Measurements from ENCODE around the gene MFSD2A.

MFSD2A gene

GRCh38 chr1:39917825-39918224 lies 37.1 kb upstream of the MFSD2A start:
- no peak for DNase-seq (ENCODE audit: low spot score)
- no peak for TF ChIP-seq CTCF (IDR thresholded peaks at IDR 0.05; ENCODE audit: extremely low read depth, missing control alignments)

DNA sequence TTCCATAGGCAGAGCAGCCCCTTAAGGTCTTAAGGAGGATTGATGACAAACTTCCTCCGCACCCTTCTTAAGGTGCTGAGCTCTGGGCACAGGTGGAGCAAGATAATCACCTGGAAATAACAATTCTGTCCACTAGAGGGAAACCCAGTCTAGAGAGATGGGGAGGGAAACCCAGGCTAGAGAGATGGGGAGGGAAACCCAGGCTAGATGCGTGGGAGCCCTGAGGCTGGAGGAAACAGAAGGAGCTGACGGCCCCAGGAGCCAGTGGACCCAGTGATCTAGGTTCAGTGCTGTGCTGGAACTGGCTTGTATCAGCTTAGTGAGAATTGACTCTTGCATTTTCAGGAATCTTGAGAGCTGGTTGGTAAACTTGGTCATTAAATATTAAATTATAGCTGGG lies 35.4 kb upstream of the MFSD2A start:
- DNase-seq (ENCODE audit: low spot score), result peak; percentile 92

GRCh38 chr1:39922251-39922688 lies 32.7 kb upstream of the MFSD2A start:
- no peak for DNase-seq (ENCODE audit: low spot score)
- TF ChIP-seq CTCF (IDR thresholded peaks at IDR 0.05; ENCODE audit: extremely low read depth, missing control alignments), result no peak

More for the DNA sequence above, 35.4 kb upstream of the MFSD2A start:
- peak; percentile 56 for TF ChIP-seq CTCF (IDR thresholded peaks at IDR 0.05; ENCODE audit: extremely low read depth, missing control alignments)

DNA sequence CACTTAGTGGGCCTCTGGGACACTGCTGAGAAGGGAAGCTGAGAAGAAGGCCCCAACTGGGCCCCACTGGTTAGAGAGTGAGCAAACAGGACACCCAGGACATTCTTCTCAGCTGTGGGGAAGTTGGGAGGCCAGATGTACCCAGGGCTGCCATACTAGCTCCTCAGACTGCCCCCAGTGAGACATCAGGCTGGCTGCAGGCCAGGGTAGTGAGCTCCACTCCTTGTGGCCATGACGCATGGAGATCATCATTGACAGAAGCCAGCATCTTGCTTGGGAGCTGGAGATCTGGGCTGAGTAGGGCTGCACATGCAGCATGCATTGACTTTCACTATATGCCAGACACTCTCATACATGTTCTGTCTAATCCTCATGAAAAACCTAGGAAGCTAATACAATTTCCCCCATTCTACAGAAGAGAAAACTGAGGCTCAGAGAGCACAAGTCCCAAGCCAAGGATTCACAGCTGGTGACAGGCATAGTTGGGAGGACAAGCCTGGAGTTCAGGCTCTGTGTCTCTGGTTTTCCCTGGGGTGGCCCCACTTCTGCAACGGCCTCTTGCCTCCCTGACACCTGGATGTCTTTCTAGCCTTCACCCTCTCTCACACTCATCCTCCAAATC lies 29.1 kb upstream of the MFSD2A start:
- no peak for DNase-seq (ENCODE audit: low spot score)
- TF ChIP-seq CTCF (IDR thresholded peaks at IDR 0.05; ENCODE audit: extremely low read depth, missing control alignments), result no peak

DNA sequence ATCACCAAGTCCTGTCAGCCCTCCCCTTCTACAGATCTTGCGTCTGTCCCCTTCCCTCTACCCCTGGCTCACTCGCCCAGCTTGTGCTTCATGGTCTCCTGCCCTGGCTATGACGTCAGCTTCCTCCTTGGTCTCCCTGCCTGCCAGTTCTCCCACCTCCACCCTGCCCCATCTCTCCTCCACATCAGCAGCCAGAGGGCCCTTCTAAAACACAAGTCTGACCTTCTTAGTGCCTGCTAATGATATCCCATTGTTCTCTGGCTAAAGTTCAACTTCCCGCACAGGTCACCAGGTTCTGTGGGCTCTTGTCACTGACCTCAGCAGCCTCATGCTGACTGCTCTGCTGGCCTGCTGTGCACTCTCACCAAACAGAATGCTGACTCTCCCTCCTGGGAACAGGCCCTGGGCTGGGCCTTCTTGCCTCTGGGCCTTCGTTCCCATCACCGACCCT lies 28.6 kb upstream of the MFSD2A start:
- DNase-seq (ENCODE audit: low spot score), result no peak
- no peak for TF ChIP-seq CTCF (IDR thresholded peaks at IDR 0.05; ENCODE audit: extremely low read depth, missing control alignments)

- DNase-seq (ENCODE audit: low spot score), result no peak
- TF ChIP-seq CTCF (IDR thresholded peaks at IDR 0.05; ENCODE audit: extremely low read depth, missing control alignments), result no peak
These were observed 28.1 kb upstream of the MFSD2A start for GRCh38 chr1:39926820-39927219.

DNA sequence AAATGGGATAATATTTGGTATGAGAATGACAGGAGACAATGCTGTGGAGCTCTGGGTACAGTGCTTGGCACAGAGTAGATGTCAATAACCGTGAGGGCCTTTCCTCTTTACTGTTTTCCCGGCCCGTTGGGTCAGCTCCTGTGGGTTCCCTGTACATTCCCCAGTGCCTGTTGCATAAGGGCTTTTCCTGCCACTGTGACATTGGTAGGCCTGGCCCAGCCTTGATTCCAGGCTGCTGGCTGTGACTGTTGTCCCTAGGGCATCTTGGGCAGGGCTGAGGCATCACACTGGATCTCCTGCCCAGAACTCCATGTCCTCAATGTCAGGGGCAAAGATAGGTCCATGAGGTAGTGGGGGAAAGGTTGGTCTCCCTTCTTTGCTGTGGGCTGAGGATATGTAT lies 27.4 kb upstream of the MFSD2A start:
- no peak for DNase-seq (ENCODE audit: low spot score)
- TF ChIP-seq CTCF (IDR thresholded peaks at IDR 0.05; ENCODE audit: extremely low read depth, missing control alignments), result no peak
